ENCODE measurements around the gene WWC1. TPM values are rescaled to one million over a fixed set of nuclear protein-coding genes. Genes with fewer than 3 reads are reported as not detected.

The WWC1 gene
- total and polyA plus RNA-seq, 10 of the 15 experiments (the other 5 are each of a cell fraction or from before 2014, with no cell fraction given) = 0.50 to 7.8 (median 2.5) TPM

DNA sequence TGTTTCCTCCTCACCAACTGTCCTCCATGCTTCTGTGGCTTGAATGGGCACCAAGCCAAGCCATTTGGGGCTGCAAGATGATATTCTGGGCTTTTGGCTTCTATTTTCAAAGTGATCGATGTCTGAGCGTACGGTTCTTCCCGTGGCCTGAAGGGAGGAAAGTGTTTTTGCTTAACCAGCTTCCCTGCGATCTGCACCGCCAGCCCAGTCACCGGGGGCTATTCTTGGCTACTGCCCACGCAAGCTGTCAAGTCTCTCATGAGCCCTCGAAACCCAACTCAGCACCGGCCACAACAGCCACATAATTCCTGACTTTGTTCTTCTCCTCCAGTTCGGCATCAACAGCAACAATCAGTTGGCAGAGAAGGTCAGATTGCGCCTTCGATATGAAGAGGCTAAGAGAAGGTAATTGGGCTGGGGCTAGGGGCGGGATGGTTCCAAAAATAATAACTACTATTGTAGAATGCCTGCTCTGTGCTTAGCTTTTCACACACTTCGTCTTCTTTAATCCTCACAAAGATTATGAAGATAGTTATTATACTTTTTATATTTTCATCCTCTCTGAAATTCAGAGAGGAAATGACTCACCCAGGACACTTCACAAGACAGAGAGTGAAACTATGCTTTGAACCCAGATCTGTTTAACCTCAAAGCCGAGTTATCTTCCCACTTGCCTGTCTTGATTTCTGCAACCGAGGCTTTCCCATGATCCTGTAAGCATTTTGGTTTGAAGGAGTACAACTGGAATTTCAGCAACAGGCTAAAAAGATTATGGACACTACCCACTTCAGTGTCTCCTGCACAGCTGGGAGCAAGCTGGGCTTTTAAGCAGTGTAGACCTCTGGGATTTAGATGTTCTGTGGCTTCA is 118.4 kb downstream of the WWC1 start (continued):
- no peak for TF ChIP-seq MEF2B (IDR thresholded peaks at IDR 0.05; ENCODE audit: partially characterized antibody, poor library complexity, severe bottlenecking)
- TF ChIP-seq NFIC (IDR thresholded peaks at IDR 0.05; ENCODE audit: low read depth, low read length) = 0 out of 2 replicates have a peak, but pooled peaks have one; percentile 31
- TF ChIP-seq BCL11A (IDR thresholded peaks at IDR 0.05; ENCODE audit: low read depth, low read length) = 0 out of 2 replicates have a peak, but pooled peaks have one; percentile 11
- TF ChIP-seq IRF4 (IDR thresholded peaks at IDR 0.05; ENCODE audit: low read depth, low read length) = no peak
- TF ChIP-seq JUNB (IDR thresholded peaks at IDR 0.05) = no peak; the same call in 1 of the 2 replicates
- TF ChIP-seq IKZF1 (conservative IDR thresholded peaks at IDR 0.05) = no peak
- no peak for TF ChIP-seq CREB1 (IDR thresholded peaks at IDR 0.05; ENCODE audit: low read depth)
- no peak for TF ChIP-seq BACH1 (IDR thresholded peaks at IDR 0.05; ENCODE audit: borderline replicate concordance)
- no peak for TF ChIP-seq EP300 (IDR thresholded peaks at IDR 0.05; ENCODE audit: borderline replicate concordance in 1 of 2, control insufficient read depth in 1 of 2, low read depth in 2 of 2, low read length in 2 of 2)
- TF ChIP-seq, protein P1, sequence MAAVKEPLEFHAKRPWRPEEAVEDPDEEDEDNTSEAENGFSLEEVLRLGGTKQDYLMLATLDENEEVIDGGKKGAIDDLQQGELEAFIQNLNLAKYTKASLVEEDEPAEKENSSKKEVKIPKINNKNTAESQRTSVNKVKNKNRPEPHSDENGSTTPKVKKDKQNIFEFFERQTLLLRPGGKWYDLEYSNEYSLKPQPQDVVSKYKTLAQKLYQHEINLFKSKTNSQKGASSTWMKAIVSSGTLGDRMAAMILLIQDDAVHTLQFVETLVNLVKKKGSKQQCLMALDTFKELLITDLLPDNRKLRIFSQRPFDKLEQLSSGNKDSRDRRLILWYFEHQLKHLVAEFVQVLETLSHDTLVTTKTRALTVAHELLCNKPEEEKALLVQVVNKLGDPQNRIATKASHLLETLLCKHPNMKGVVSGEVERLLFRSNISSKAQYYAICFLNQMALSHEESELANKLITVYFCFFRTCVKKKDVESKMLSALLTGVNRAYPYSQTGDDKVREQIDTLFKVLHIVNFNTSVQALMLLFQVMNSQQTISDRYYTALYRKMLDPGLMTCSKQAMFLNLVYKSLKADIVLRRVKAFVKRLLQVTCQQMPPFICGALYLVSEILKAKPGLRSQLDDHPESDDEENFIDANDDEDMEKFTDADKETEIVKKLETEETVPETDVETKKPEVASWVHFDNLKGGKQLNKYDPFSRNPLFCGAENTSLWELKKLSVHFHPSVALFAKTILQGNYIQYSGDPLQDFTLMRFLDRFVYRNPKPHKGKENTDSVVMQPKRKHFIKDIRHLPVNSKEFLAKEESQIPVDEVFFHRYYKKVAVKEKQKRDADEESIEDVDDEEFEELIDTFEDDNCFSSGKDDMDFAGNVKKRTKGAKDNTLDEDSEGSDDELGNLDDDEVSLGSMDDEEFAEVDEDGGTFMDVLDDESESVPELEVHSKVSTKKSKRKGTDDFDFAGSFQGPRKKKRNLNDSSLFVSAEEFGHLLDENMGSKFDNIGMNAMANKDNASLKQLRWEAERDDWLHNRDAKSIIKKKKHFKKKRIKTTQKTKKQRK (IDR thresholded peaks at IDR 0.05; ENCODE audit: low read depth, low read length) = no peak
- TF ChIP-seq BHLHE40 (IDR thresholded peaks at IDR 0.05; ENCODE audit: borderline replicate concordance in 1 of 2, low read depth in 2 of 2, low read length in 1 of 2) = no peak
- no peak for TF ChIP-seq MTA3 (IDR thresholded peaks at IDR 0.05; ENCODE audit: borderline replicate concordance, low read length)
- no peak for TF ChIP-seq KAT2A (conservative IDR thresholded peaks at IDR 0.05; ENCODE audit: control insufficient read depth, low read depth, low read length)
- no peak for TF ChIP-seq ZNF384 (IDR thresholded peaks at IDR 0.05; ENCODE audit: borderline replicate concordance, low read depth, low read length)
